ENCODE data around the gene JARID2. TPM values are rescaled to one million over a fixed set of nuclear protein-coding genes. Genes with fewer than 3 reads are reported as not detected.

Gene JARID2
- total and polyA plus RNA-seq, 2 of the 8 experiments (the other 6 are each of a cell fraction or from before 2014, with no cell fraction given), result 60.1 to 239 TPM

DNA sequence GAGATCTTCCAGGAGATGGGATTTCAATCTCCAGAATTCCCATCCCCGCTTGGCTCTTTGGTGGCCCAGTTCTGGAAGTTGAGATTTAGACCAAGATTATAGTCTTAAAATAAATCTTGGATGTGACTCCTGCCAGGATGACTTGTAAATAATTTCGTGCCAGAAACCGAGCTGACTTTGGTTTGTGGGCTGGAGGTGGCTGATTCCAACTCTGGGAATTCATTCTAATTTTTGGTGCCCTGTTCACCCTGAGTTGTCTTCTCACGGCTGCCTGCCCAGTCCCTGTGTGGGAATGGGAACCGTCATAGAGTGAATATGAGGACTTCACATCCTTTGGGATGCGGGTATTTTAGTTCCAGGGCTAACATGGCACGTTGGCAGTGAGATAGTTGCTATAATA, 64.8 kb downstream of the JARID2 start (continued):
- TF ChIP-seq HDAC2 (IDR thresholded peaks at IDR 0.05; ENCODE audit: borderline replicate concordance in 1 of 2, low read depth in 2 of 2, low read length in 2 of 2) (no peak), SIX5 (IDR thresholded peaks at IDR 0.05; ENCODE audit: low read depth, low read length) (no peak), TBP (IDR thresholded peaks at IDR 0.05; ENCODE audit: low read depth, low read length) (no peak), SAP30 (IDR thresholded peaks at IDR 0.05; ENCODE audit: insufficient read depth, insufficient replicate concordance, low read length) (no peak), NRF1 (IDR thresholded peaks at IDR 0.05; ENCODE audit: low read depth, low read length) (no peak), POU5F1 (IDR thresholded peaks at IDR 0.05; ENCODE audit: low read depth, low read length) (no peak), KDM1A (IDR thresholded peaks at IDR 0.05; ENCODE audit: borderline replicate concordance, low read length) (no peak), RNF2 (IDR thresholded peaks at IDR 0.05; ENCODE audit: borderline replicate concordance, low read depth, low read length, missing control alignments, poor library complexity, severe bottlenecking) (no peak)
- TF ChIP-seq, protein P1, sequence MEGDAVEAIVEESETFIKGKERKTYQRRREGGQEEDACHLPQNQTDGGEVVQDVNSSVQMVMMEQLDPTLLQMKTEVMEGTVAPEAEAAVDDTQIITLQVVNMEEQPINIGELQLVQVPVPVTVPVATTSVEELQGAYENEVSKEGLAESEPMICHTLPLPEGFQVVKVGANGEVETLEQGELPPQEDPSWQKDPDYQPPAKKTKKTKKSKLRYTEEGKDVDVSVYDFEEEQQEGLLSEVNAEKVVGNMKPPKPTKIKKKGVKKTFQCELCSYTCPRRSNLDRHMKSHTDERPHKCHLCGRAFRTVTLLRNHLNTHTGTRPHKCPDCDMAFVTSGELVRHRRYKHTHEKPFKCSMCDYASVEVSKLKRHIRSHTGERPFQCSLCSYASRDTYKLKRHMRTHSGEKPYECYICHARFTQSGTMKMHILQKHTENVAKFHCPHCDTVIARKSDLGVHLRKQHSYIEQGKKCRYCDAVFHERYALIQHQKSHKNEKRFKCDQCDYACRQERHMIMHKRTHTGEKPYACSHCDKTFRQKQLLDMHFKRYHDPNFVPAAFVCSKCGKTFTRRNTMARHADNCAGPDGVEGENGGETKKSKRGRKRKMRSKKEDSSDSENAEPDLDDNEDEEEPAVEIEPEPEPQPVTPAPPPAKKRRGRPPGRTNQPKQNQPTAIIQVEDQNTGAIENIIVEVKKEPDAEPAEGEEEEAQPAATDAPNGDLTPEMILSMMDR (IDR thresholded peaks at IDR 0.05; ENCODE audit: control extremely low read depth in 1 of 3, insufficient read depth in 1 of 3, low read depth in 1 of 3, low read length in 3 of 3), result no peak
